BJ (cell line): ENCODE measurements around the gene ARHGAP19. TPM values are rescaled to one million over a fixed set of nuclear protein-coding genes. Genes with fewer than 3 reads are reported as not detected.

ENCODE experiments used
- CTCF ChIA-PET: fragments of 350-600 bp; formaldehyde crosslinking; extraction: SDS; loops from one replicate; lab custom pipeline; 2021; ENCODE audit warnings: antibody characterized with exemption, inconsistent platforms; lab: Yijun Ruan, JAX
- POLR2A ChIA-PET: fragments of 300-600 bp; sonication (Branson Sonifier 250); formaldehyde crosslinking; extraction: SDS; loops from one replicate; lab custom pipeline; 2021; ENCODE audit warnings: antibody characterized with exemption; lab: Charles Lee
- DNase-seq: peaks from one replicate; pipeline ENCODE4 v3.0.0-alpha.2; 2011; ENCODE audit warnings: low read depth
- H3K27me3 ChIP-seq: 2 replicates; pipeline ENCODE4 v1.6.0; 2011; ENCODE audit warnings: low read length; ENCODE audit not compliant: control insufficient read depth, insufficient read depth
- H3K36me3 ChIP-seq: 2 replicates; pipeline ENCODE4 v1.5.1; 2011; ENCODE audit warnings: low read length; ENCODE audit not compliant: control insufficient read depth, insufficient read depth
- H3K4me3 ChIP-seq: 2 replicates; pipeline ENCODE4 v1.5.1; 2011; ENCODE audit warnings: low read depth, mild to moderate bottlenecking, control low read depth, low read length
- CTCF ChIP-seq: IDR thresholded peaks from 2 replicates; pipeline ENCODE4 v1.5.1; 2011; ENCODE audit warnings: low read depth, mild to moderate bottlenecking, control low read depth, inconsistent platforms, low read length, moderate library complexity; ENCODE audit not compliant: insufficient read depth
- polyA minus RNA-seq: library from RNA; depleted of rRNA, polyadenylated mRNA; stranded (reverse); fragments of >200 nt; gene quantifications from 2 replicates; pipeline ENCODE4 v1.2.3, GENCODE V29; 2011; rRNA and poly(A)+ RNA removed
- polyA plus RNA-seq: library from polyadenylated mRNA; depleted of rRNA; stranded (reverse); fragments of >200 nt; gene quantifications from 2 replicates; pipeline ENCODE4 v1.2.3, GENCODE V29; 2011; rRNA removed

Gene ARHGAP19, protein sequence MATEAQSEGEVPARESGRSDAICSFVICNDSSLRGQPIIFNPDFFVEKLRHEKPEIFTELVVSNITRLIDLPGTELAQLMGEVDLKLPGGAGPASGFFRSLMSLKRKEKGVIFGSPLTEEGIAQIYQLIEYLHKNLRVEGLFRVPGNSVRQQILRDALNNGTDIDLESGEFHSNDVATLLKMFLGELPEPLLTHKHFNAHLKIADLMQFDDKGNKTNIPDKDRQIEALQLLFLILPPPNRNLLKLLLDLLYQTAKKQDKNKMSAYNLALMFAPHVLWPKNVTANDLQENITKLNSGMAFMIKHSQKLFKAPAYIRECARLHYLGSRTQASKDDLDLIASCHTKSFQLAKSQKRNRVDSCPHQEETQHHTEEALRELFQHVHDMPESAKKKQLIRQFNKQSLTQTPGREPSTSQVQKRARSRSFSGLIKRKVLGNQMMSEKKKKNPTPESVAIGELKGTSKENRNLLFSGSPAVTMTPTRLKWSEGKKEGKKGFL
- polyA plus RNA-seq (2.4 and 4.9 TPM in 2 replicates), polyA minus RNA-seq (3.4 and 3.6 TPM in 2 replicates)

DNA sequence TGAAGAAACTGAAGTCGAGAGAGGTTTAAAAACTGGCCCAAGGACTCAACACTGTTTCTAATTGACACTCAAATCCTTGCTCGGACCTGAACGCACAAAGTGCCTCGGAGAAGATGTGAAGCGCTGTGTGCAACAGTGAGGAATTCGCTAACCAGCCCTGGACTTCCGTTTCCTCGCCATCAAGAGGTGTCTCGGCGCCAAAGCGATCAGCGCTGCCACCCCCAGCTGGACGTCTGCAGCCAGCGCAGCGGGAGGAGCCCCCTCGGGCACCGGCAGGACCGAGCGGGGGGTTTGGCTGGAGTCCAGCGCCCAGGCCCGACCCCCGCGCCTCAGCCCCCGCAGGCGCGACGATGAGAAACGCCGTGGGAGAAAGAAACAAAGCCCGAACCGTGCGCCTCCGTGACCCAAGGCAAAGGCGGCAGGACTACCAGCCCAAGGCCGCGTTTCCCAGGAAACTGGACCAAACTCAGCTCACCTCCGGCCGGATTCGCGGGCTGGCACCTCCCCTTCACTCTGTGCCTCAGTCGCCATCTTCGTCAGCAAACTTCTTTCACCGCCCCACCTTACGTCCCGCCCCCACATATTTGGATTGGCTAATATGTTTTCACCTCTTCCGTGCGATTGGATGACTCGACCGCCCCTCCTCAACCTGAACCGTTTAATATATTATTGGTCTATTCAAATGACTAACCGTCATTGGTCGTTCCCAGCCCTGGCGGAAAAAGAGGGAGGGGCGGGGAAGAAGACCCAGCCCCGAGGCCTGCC is at the start of gene ARHGAP19:
TSS of gene ARHGAP19 (minus strand) at position 541 of the 765 bp plus-strand sequence. CDS start at position 531, 10 bp downstream.
- peak within 1 kb of the TSS; percentile 66 for H3K4me3 ChIP-seq
- POLR2A ChIA-PET: no interaction called here
- no peaks in the 10 kb centered on the region for H3K27me3 ChIP-seq
- CTCF ChIA-PET: interaction anchor here (0.7 to 1.8 kb wide), 3 partner anchors 42 to 961 kb away, joined by 3 to 5 read pairs (median 3); no protein-coding TSS in a partner anchor
- TF ChIP-seq CTCF: peak; percentile 24
- H3K36me3 ChIP-seq: no peaks in the 10 kb centered on the region
- DNase-seq: peak; percentile 97

GRCh38 chr10:97341416-97341815 is 49.0 kb upstream of the ARHGAP19 start:
- TF ChIP-seq CTCF: no peak
- Histone ChIP-seq H3K27me3 (peaks cover 8% of the 10 kb centered on the region), H3K36me3 (no peaks in the 10 kb centered on the region), H3K4me3 (no peak overlapping the region)
- DNase-seq: no peak
- ChIA-PET CTCF (interaction anchor here (1.4 to 2.4 kb wide), 2 partner anchors 8 to 63 kb away, joined by 5 to 9 read pairs; no protein-coding TSS in a partner anchor), POLR2A (no interaction called here)

DNA sequence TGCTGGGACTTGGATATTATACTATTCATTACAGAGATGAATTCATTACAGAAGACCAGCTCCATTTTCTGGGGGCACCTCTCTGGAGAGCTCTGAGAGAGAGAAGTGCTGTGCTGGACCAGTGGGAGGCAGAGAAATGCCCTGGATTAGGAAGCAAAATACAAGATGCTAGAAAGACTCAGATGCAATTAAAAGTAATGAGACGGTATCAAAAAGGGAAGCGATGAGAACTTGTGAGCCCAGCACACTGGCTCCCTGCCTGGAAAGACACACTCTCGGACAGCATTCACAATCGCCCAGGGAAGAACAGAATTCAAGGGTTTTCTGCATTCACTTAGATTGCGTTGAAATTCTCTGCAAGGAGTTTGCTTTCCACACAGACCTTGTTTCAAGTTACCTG is 45.6 kb upstream of the ARHGAP19 start:
- POLR2A ChIA-PET: no interaction called here
- no peak for TF ChIP-seq CTCF
- Histone ChIP-seq H3K4me3 (no peak overlapping the region), H3K36me3 (no peaks in the 10 kb centered on the region), H3K27me3 (peaks cover 10% of the 10 kb centered on the region)
- CTCF ChIA-PET: no interaction called here
- DNase-seq: no peak

DNA sequence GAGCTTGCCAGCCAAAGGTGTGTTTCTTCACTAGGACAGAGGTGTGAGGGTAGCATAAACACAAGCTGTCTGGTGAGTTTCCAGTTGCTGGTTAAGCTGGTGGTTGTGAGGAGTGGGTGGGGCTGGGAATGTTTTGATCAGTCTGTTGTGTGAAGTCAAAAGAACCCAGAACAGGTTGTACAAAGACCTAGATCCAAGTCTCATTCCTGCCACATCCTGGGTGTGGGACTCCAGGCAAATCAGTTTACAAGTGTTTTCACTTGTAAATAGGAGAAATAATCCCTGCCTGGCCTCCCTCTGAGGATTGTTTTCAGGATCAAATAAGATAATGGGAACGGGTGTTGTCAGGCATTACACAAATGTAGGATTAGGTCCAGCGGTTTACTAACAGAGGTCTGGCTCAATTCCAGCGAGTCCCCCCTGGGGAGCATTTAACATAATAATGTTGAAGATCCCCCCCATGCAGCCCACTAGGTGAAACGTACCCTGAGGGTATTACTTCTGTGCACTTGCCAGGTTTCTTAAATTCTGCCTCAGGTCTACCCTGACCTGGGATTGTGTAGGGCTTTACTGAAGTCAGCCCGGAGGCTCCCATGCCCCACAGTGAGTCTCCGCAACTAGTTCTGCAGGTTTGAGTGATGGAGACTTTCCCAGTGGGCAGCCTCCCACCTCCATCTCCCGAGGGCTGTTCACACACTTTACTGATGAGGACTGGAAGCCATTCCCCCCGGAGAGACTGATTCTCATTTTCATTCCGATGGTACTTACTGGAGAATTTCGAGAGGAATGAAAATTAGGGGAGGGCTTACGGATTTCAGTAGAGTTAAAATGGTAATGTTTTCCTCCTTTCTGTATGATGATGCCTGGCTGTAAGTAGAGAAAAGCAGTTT is 44.8 kb upstream of the ARHGAP19 start:
- H3K36me3 ChIP-seq: no peaks in the 10 kb centered on the region
- ChIA-PET POLR2A (no interaction called here), CTCF (no interaction called here)
- H3K4me3 ChIP-seq: no peak overlapping the region
- peaks cover 10% of the 10 kb centered on the region for H3K27me3 ChIP-seq
- TF ChIP-seq CTCF: no peak
- DNase-seq: no peak
